CD14-positive monocyte (primary cell): ENCODE data around the gene BOLA3. TPM values are rescaled to one million over a fixed set of nuclear protein-coding genes. Genes with fewer than 3 reads are reported as not detected.
A peak's percentile ranks its signal among the peaks of the same experiment; 100 is the strongest.

Experiments
- DNase-seq, 3 donors: peaks; one replicate each; pipeline ENCODE4 v3.0.0-alpha.2; 2011 to 2022
- H2AFZ ChIP-seq: 2 replicates; pipeline ENCODE4 v1.6.0; 2012; ENCODE audit warnings: mild to moderate bottlenecking, low read depth, low read length, inconsistent platforms; ENCODE audit not compliant: insufficient read depth, poor library complexity, severe bottlenecking
- H3K27ac ChIP-seq, 2 donors: 1 replicate in 1 of 2; 2 replicates in 1 of 2; pipeline ENCODE4 v1.5.1; 2012 to 2013; ENCODE audit warnings: low read length in 2 of 2, control low read depth in 1 of 2, inconsistent platforms in 1 of 2, low read depth in 1 of 2, mild to moderate bottlenecking in 1 of 2
- H3K27me3 ChIP-seq, 2 donors: one replicate each; pipeline versions ENCODE4 v1.6.0 to v1.6.1; 2011 to 2013; ENCODE audit warnings: low read length in 2 of 2; ENCODE audit not compliant: control insufficient read depth in 2 of 2, insufficient read depth in 2 of 2
- H3K36me3 ChIP-seq, 2 donors: replicated peaks in 1 of 2; 1 replicate in 1 of 2; 2 replicates in 1 of 2; pipeline versions ENCODE4 v1.5.1 to v1.6.1; 2012 to 2013; ENCODE audit warnings: low read length in 2 of 2, control low read depth in 1 of 2, inconsistent platforms in 1 of 2, mild to moderate bottlenecking in 1 of 2; ENCODE audit not compliant: insufficient read depth in 2 of 2, control insufficient read depth in 1 of 2
- H3K4me1 ChIP-seq, 2 donors: 1 replicate in 1 of 2; 2 replicates in 1 of 2; pipeline versions ENCODE4 v1.5.1 to v1.6.1; 2012 to 2013; ENCODE audit warnings: low read length in 2 of 2, control low read depth in 1 of 2, inconsistent platforms in 1 of 2, mild to moderate bottlenecking in 1 of 2, moderate library complexity in 1 of 2; ENCODE audit not compliant: insufficient read depth in 2 of 2, control insufficient read depth in 1 of 2
- H3K4me2 ChIP-seq: replicated peaks from 2 replicates; pipeline ENCODE3; 2012; ENCODE audit warnings: low read length, moderate library complexity, mild to moderate bottlenecking; ENCODE audit not compliant: poor library complexity, severe bottlenecking; ENCODE audit errors: extremely low read depth
- H3K4me3 ChIP-seq, 3 experiments: fragments of 200-600 bp in 1 of 3; sonication (generic) in 1 of 3; replicated peaks in 1 of 3; 1 replicate in 2 of 3; 2 replicates in 1 of 3; pipeline ENCODE4 v1.5.1; 2011 to 2013; ENCODE audit warnings: low read length in 3 of 3, mild to moderate bottlenecking in 3 of 3, control low read depth in 2 of 3, low read depth in 2 of 3, inconsistent platforms in 1 of 3, moderate library complexity in 1 of 3
- H3K79me2 ChIP-seq: 2 replicates; pipeline ENCODE4 v1.6.0; 2012; ENCODE audit warnings: mild to moderate bottlenecking, control low read depth, inconsistent platforms, low read length, moderate library complexity; ENCODE audit not compliant: insufficient read depth
- H3K9ac ChIP-seq: 2 replicates; pipeline ENCODE4 v1.6.0; 2017; ENCODE audit warnings: low read length, mild to moderate bottlenecking; ENCODE audit not compliant: insufficient read depth, poor library complexity, severe bottlenecking
- H3K9me3 ChIP-seq, 2 donors: replicated peaks in 1 of 2; 1 replicate in 1 of 2; 2 replicates in 1 of 2; pipeline versions ENCODE4 v1.5.1 to v1.6.1; 2012 to 2013; ENCODE audit warnings: low read length in 2 of 2, control low read depth in 1 of 2; ENCODE audit not compliant: control insufficient read depth in 1 of 2, insufficient read depth in 1 of 2
- H4K20me1 ChIP-seq: 2 replicates; pipeline ENCODE4 v1.6.0; 2012; ENCODE audit warnings: mild to moderate bottlenecking, low read length, control low read depth, moderate library complexity; ENCODE audit not compliant: insufficient read depth
- H3K27ac Mint-ChIP-seq, 7 donors: one replicate each; pipeline ENCODE4 v1.8.0; 2020; ENCODE audit warnings: mild to moderate bottlenecking in 7 of 7, mixed read lengths in 7 of 7, moderate library complexity in 6 of 7, inconsistent platforms in 2 of 7
- H3K27me3 Mint-ChIP-seq, 3 donors: one replicate each; pipeline ENCODE4 v1.8.0; 2021 to 2022; ENCODE audit warnings: low read depth in 3 of 3, mild to moderate bottlenecking in 3 of 3, mixed read lengths in 3 of 3, moderate library complexity in 3 of 3, inconsistent platforms in 1 of 3
- H3K36me3 Mint-ChIP-seq, 2 donors: one replicate each; pipeline ENCODE4 v1.8.0; 2020; ENCODE audit warnings: mixed read lengths in 2 of 2, inconsistent platforms in 1 of 2, mild to moderate bottlenecking in 1 of 2
- H3K4me1 Mint-ChIP-seq: one replicate; pipeline ENCODE4 v1.8.0; 2020; ENCODE audit warnings: mild to moderate bottlenecking, mixed read lengths
- H3K4me3 Mint-ChIP-seq, 2 donors: one replicate each; pipeline ENCODE4 v1.8.0; 2020; ENCODE audit warnings: mild to moderate bottlenecking in 2 of 2, mixed read lengths in 2 of 2, moderate library complexity in 1 of 2
- H3K9me3 Mint-ChIP-seq, 7 donors: one replicate each; pipeline ENCODE4 v1.8.0; 2020 to 2022; ENCODE audit warnings: mixed read lengths in 7 of 7, mild to moderate bottlenecking in 6 of 7, moderate library complexity in 6 of 7, inconsistent platforms in 2 of 7
- CTCF ChIP-seq: fragments of 200-600 bp; IDR thresholded peaks from one replicate; pipeline ENCODE4 v1.8.0; 2022; ENCODE audit warnings: antibody characterized with exemption, mild to moderate bottlenecking
- WGBS: methylation state at CpG from one replicate; pipeline ENCODE4 v1.1.5; 2013; ENCODE audit warnings: missing lambda C conversion rate; ENCODE audit not compliant: insufficient coverage; 5-methylcytosine and 5-hydroxymethylcytosine counted together
- intact Hi-C, 2 donors: fragments of 100-400 bp; cut with micrococcal nuclease; formaldehyde crosslinking; loops; one replicate each; pipeline versions ENCODE4 v1.15.0 to v1.15.1; 2023
- polyA plus RNA-seq, 3 donors: library from polyadenylated mRNA; depleted of rRNA in 1 of 3; unstranded in 2 of 3; stranded (reverse) in 1 of 3; fragments of 300-500 nt in 2 of 3; fragments of >200 nt in 1 of 3; fragmentation: Illumina TruSeq in 2 of 3; gene quantifications; 1 replicate in 2 of 3; 2 replicates in 1 of 3; pipeline ENCODE4 v1.2.3, GENCODE V29; 2012 to 2021

BOLA3 gene
- polyA plus RNA-seq, 3 donors = 3.9 to 8.0 (median 7.7) TPM

GRCh38 chr2:74186038-74186437, 38.3 kb upstream of the BOLA3 start:
- H3K9me3 ChIP-seq = no peaks in the 10 kb centered on the region
- peaks cover 67 to 79% of the 10 kb centered on the region in 2 donors for H3K4me1 ChIP-seq
- DNase-seq = peak; percentile 97 to 99 (median 99)
- intact Hi-C loops = no loop called here
- H3K4me3 ChIP-seq = peak overlapping the region in 1 of 3 experiments; percentile 55
- H3K27me3 Mint-ChIP-seq = peaks cover 0 to 5% (median 0%) of the 10 kb centered on the region in 3 donors
- H3K27ac ChIP-seq = peak overlapping the region; percentile 92 to 97
- H3K4me2 ChIP-seq = no peak overlapping the region
- peak overlapping the region; percentile 82 to 94 for H3K4me3 Mint-ChIP-seq
- peak overlapping the region; percentile 19 for H2AFZ ChIP-seq
- H3K27me3 ChIP-seq = no peaks in the 10 kb centered on the region
- H3K36me3 Mint-ChIP-seq = no peaks in the 10 kb centered on the region
- H3K4me1 Mint-ChIP-seq = peaks cover 59% of the 10 kb centered on the region
- H3K36me3 ChIP-seq = no peaks in the 10 kb centered on the region
- 0% methylated on average over 1 of the region's 9 CpGs for WGBS
- H3K27ac Mint-ChIP-seq = peak overlapping the region; percentile 99 to 100 (median 100)
- H3K9me3 Mint-ChIP-seq = peaks cover 0 to 2% (median 0%) of the 10 kb centered on the region in 7 donors
- H3K79me2 ChIP-seq = peaks cover 12% of the 10 kb centered on the region
- H3K9ac ChIP-seq = peak overlapping the region; percentile 75
- no peak for TF ChIP-seq CTCF
- no peaks in the 10 kb centered on the region for H4K20me1 ChIP-seq

- intact Hi-C loops = no loop called here
- no peak for DNase-seq
- Histone ChIP-seq H3K4me2 (no peak overlapping the region), H3K79me2 (peaks cover 29% of the 10 kb centered on the region), H3K27ac (peak overlapping the region in 1 of 2 donors; percentile 67), H3K27me3 (no peaks in the 10 kb centered on the region), H2AFZ (peak overlapping the region; percentile 16), H3K4me3 (no peak overlapping the region), H4K20me1 (no peaks in the 10 kb centered on the region), H3K9me3 (no peaks in the 10 kb centered on the region), H3K4me1 (peaks cover 82 to 92% of the 10 kb centered on the region in 2 donors), H3K9ac (no peak overlapping the region), H3K36me3 (no peaks in the 10 kb centered on the region)
- Mint-ChIP-seq H3K27ac (peak overlapping the region; percentile 22 to 100 (median 91)), H3K4me1 (peaks cover 64% of the 10 kb centered on the region), H3K4me3 (no peak overlapping the region), H3K36me3 (no peaks in the 10 kb centered on the region), H3K9me3 (peaks cover 0 to 2% (median 0%) of the 10 kb centered on the region in 7 donors), H3K27me3 (peaks cover 0 to 5% (median 0%) of the 10 kb centered on the region in 3 donors)
- WGBS = 100% methylated on average over 2 of the region's 2 CpGs
- no peak for TF ChIP-seq CTCF
Measured at GRCh38 chr2:74183878-74184277, 36.2 kb upstream of the BOLA3 start.
